Fibroblast of skin of scalp (primary cell): ENCODE data around the gene BORCS6.
A peak's percentile ranks its signal among the peaks of the same experiment; 100 is the strongest.

Experiments used
- DNase-seq: peaks from one replicate; pipeline ENCODE4 v3.0.0-alpha.2; 2013

Gene BORCS6

DNA sequence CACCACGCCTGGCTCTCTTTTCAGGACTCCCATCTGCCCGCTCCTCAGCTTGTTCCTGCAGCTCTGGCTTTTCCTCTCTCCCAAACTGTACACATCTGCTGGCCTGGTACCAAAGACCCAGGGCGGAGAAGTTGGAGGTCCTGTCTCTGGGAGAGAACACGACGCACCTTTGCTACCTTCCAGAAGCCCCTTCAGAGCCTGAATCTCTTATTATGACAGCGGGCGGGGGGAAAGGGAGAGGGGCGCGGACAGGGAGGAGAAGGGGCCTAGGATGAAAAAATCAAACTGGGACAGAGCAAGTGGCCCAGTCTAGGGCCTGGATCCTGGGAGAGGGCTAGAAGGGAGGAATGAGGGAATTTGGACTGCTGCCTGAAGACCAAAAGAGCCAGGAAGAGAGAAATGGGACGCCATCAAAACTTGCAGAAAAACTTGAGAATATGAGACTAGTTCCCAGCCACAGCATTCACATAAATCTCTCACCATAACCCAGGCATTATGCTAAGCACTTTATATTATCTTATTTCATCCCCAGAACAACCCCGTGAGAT, 35.3 kb downstream of the BORCS6 start:
- no peak for DNase-seq

DNA sequence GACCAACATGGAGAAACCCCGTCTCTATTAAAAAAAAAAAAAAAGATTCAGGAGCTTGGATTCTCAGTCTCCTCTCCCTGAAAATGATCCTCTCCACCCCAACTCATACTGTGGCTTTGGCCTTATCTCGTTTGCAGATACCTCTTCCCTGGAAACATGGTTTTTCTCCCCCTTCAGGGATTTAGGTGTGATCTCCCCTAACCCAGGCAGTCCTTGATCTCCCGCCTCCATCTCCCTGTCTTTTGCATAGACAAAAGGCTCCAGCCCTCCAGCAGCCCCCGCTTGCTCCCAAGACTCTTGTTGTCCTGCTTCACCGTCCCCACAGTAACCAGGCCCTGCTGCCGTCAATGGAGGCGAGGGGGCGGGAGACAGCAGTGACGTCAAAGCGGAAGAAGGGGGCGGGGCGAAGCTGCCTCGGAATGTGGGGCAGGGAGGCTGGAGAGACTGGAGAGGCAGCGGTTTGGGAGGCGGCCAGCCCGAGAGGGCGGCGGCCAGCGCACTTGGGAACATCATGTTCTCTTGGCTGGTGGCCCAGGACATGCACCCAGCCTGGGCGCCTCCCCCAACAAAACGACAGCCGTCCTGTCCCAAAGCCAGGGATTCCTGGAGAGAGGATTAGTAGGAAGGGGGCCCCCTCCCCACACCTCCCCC, 35.9 kb downstream of the BORCS6 start:
- DNase-seq, result peak; percentile 99

DNA sequence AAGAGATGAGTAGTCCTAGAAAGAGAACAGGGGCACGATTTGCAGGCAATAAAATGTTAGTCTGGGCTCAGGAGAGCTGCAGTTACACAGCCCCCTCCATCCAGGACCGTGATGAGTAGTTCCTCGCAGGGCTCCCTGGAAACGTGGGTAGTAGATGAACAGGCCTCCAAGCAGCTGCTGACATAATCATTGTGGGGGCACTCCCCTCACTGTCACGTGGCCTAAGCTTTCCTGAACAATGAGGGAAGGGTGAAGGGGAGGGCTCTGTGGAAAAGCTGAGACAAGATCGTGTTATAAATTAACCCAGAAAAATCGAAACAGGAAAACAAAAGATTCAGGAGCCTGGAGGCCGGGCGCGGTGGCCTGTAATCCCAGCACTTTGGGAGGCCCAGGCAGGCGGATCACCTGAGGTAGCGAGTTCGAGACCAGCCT, 36.4 kb downstream of the BORCS6 start:
- DNase-seq, result peak; percentile 95

DNA sequence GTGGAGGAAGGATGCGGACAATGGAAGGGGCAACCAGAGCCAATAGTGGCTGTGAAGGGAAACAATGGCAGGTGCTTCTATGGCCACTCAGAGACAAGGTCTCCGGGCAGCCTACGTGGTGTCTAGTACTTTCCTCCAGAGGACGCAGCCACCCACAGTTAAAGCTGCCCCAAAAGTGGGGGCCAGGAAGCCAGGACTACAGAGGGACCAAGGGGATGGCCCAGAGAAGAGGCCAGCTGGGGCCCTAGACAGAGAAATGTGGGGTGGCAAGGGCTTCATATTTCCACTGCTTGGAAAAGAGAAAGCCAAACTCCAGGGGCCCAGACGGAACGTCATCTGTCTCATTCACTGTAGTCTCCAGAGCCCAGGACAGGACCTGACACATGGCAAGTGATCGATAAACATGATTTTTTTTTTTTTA, 36.9 kb downstream of the BORCS6 start:
- DNase-seq, result no peak

DNA sequence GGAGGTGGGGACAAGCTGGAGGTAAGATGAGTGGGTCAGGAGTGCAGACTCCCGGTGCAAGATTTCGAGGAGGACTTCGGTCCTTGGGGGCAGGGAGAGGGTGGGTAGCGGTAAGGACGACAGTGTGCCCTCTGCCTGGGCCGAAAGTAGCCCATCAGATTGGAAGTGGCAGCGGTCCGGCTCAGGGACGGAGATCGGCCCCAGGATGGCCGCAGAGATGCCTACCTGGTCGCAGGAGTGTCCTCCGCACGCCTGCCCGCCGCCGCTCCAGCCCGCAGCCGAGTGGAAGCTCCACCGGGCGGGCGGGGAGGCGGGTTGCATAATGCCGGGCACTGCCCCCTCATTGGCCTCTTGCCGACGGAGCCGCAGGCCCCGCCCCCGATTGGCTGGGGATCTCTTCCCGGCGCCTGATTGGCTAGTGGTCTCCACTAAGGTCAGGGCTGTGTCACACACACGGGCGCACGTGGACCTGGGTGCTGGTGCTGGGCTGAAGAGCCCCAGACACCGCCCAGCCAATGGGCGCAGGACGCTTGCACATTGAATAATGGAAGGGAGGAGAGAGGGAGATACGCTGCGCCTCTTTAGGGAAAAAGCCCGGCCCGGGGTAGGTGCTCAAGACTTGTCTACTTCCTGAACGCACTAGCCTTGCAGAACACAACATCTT, 37.7 kb downstream of the BORCS6 start, which contains the start of gene PER1:
TSS of gene PER1 (minus strand) at position 293 of the 664 bp plus-strand sequence. CDS start 1,698 bp downstream, outside the sequence.
- peak; percentile 93 for DNase-seq

DNA sequence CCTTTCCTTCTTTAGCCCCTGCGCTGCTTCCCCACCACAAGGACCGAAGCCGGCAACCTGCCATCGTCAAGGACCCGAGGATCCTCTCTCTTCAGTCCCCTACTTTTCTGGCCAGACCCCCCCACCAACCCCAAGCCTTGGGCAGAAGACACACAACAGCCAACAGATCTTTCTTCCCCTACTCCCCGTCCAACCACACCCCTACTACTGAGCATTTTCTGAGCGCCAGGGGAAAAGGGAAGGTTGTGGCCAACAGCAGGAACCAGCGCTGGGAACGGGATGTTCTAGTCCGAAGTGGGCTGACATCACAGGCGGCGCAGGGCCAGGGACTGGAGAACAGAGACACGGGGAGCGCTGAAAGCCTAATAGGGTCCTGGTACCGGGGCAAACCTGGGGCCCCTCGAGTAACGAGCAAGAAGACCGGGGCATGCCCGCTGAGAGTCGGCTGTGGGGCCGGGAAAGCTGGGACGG, 38.3 kb downstream of the BORCS6 start:
- peak; percentile 56 for DNase-seq

DNA sequence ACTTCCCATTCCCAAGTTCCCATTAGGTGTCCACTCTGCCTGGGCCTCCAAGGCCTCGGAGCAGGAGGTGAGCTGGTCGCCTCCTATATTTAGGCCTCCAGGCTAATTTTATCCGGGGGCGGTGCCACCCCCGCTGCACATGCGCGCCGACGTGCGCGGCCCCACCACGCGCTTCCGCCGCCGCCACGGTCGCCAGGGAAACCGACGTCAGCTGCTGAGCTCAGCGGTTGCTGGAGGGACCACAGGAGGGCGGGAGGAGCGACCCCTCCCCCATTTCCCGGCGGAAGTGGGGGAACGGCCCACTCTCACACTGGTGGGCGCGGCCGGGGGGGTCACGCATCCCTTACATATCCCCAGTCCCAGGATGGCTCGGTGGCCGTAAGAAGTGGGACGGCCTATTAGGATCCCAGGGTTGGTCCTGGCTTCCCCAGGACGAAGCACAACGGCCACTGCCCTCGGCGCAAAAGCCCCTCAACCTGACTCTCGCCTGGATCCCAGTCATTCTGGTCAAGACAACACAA, 38.8 kb downstream of the BORCS6 start:
- DNase-seq, result peak; percentile 89

DNA sequence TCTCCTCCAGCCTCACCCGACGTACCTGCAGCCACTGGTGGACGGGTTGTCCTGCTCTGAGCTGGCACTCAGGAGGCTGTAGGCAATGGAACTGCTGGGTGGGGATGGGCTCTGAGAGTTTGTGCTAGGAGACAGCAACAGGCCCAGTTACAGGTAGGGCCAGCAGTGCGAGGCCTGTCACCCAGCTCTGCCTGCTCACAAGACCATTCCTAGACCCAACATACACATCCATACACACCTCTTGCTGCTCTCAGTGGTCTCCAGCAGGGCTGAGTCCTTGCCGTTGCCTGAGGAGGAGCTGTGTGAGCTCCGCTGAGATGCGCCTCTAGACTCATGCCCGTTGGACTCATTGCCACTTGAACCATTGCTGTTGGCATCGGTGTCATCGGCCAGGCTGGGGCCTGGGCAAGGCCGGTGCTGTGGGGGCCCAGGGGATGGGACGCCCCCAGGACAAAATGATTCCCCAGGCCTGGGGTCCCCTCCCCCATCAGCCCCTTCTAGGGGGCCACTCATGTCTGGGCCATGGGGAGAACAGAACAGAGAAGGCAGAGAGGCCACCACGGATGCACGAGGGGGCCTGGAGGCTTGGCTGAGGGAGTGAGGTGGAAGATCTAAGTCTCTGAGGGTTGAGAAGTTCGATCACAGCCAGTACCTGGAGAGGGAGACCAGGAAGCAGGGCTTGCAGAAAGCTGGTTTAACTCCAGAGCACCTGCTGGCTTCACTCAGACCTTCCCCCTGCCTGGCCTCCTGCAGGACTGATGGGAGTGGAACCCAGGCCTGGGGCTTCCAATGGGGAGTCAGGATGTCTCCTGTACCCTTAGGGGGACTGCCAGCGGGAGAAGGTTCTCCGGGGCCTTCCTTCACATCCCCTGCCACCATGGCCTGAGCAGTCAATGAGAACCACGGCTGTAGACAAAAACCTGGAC, 39.5 kb downstream of the BORCS6 start:
- DNase-seq, result no peak

DNA sequence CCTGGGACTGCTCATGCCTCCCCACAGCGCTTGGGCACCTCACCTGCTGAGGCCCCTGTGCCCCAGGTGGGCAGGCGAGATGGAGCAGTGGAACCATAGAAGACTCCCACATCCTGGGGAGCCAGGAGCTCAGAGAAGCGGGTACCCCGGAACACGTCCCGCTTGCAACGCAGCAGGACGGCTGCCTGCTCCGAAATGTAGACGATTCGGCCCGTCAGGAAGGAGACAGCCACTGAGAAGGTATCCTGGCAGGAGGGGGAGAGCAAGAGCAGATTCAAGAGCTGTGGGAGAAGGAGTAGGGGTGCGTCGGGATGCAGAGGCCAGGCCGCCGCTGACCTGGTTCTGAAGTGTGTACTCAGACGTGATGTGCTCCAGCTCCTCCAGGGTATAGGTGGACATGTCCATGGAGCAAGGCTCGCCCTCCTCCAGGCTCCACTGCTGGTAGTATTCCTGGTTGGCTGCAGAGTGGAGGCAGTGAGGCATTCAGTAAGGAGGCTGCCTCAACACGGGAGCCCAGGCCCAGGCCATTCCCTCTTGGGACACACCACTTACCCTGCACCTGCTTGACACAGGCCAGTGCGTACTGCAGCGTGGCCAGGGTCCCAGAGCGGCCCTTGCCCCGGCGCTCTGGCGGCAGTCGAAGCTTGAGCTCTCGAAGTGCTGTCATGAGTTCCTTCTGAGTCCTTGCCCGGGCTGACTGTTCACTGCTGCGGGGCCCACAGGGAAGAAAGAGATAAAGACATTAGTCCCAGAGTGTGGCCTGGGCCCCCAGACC, 40.4 kb downstream of the BORCS6 start:
- DNase-seq, result no peak

DNA sequence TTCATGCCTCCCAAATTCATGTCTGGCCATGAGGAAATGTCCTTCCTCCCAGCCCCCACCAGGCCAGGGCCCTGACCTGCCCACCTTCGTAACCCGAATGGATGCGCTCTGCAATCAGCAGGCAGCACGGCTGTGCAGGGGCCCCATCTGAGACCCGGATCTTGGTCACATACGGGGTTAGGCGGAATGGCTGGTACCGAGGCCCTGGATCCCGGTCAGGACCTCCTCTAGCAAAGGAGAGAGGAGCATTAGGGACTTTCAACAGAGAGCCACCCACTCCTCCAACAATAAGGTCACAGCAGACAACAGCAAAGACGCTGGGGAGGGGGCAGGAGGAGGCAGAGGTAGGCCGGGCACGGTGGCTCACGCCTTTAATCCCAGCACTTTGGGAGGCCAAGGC, 41.4 kb downstream of the BORCS6 start:
- DNase-seq, result no peak

DNA sequence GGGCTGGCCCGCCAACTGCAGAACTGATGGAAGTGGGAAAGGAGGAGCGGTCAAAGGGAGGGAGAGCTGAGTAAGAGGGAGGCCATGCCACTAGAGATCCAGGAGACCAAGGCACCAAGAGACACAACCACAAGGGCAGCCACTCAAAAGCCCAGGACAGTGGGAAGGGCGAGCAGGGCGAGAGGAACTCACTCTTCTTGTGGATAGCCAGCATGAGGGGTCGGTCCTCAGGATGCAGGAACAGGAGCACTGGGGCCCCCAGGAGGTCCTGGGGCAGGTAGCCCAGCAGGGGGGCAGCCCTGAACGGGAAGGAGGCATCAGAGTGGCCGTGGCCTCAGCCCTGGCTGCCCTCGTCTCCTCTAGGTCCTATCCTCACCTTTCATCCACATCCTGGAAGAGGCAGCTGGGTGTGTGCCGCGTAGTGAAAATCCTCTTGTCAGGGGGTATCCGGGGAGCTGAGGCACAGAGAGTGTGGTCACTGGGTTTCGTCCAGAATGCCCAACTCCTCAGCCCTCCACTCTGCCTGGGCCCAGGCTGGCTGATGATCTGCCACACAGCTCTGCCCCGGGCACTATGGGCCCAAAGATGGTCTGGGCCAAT, 42.1 kb downstream of the BORCS6 start:
- DNase-seq, result no peak

DNA sequence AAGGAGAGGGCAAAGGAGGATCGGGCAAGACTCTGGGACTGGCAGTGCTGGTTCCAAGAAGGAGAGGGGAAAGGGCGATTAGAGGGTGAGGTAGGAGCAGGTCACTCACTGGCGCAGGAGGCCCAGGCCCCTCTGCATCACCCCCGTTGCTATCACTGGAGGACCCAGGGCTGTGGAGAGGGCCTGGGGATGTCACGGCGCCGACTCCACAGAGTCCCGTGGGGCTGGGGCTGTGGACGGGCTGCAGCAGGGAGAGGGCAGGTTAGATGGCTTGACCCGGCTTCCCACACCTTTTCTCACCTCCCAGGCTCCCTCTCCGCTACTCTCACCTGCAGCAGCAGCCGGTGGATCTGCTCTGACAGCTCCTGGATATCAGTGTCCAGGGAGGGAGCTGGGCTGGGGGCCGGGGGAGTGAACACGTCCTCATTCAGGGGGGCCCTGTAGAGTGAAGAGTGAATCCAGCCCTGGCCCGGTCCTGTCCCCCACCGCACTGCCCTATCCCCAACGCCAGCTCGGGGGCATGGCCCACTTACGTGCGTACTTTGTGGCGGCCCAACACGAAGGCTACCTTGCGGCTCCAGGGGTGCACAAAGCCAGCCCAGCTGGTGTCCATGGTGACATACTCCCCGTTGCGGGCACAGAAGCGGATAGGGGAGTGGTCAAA, 42.7 kb downstream of the BORCS6 start:
- no peak for DNase-seq

DNA sequence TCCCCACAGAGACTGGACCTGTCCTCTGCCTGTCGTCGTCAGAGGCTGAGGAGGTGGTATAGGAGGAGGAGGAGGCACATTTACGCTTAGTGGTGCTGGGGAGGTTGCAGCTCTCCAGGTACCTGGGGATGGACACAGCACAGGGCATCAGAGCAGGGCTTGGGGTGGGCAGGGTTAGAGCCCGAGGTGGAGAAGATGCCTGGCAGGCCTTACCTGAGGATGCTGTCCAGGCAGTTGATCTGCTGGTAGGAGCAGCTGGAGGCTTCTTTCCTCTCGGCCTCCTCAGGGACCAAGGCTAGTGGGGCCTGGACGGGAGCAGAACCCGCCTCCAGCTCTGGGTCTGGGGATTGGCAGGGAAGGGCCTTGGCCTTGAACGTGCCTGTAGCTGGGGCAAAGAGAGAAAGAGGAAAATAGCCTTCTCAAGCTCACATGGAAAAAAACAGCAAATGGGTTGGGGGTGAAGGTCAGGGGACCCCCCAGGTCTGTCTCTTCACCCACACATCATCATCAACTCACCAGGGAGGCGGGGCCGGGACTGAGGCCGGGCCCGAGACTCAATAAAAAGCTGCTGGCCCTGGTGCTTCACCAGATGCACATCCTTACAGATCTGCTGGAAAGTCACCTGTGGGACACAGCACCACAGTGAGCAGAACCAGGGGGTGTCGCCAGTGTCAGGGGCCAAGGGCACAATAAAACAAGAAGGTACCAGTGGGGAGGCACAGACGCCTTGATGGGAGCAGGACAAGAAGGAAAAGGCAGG, 43.4 kb downstream of the BORCS6 start:
- no peak for DNase-seq

DNA sequence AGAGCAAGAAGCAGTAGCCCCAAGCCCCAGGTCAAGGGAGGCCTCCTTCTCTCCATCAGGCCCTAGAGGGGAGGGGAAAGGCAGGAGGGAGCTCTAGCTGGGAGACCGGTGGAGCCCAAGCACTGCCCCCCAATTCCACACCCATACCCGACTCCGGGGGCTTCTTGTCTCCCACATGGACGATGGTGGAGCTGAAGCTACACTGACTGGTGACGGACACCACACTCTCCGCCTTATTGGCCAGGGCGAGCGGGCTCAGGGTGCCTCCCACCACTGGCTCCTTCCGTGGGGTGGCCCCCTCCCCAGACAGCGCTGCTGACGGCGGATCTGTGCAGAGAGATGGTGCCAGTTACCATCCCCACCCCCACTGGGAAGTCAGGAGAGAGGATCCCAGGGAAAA, 44.2 kb downstream of the BORCS6 start:
- DNase-seq, result no peak

DNA sequence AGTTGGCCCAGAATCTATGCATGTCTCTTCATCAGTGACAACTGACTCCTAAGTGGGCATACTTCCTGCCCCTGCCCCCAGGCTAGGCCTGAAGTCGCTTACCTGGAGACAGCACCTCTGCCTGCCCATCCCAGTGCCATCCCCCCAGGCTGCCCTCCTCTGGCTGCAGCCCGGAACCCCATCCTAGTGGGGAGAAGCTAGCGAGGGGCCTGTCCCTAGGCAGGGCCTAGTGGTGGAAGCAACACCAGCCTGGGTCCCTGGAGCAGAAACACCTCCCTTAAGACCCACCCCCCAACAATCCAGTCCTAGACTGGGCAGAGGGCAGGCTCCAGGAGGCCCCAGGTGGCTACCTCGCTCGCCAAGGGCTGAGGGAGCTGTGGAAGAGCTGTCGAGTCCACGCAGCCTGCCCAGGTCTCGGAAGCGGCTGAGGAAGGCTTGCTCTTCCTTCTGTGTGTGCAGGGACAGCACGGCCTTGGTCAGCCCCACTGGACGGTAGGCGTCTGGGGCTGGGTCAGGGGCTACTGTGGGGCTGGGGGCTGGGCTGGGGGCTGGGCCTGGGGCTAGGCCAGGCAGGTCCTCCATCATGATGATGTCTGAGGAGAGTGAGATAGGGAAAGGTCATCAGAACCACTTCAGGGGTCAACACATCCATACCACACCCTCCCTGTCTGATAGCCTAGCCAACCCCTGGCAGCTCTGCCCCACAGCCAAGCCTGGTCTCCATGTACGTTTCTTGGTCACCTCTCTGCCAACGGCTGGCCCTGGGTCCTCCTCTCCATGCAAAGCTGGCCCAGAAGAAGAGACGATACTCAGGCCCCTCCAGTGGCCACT, 45.4 kb downstream of the BORCS6 start:
- DNase-seq, result no peak

DNA sequence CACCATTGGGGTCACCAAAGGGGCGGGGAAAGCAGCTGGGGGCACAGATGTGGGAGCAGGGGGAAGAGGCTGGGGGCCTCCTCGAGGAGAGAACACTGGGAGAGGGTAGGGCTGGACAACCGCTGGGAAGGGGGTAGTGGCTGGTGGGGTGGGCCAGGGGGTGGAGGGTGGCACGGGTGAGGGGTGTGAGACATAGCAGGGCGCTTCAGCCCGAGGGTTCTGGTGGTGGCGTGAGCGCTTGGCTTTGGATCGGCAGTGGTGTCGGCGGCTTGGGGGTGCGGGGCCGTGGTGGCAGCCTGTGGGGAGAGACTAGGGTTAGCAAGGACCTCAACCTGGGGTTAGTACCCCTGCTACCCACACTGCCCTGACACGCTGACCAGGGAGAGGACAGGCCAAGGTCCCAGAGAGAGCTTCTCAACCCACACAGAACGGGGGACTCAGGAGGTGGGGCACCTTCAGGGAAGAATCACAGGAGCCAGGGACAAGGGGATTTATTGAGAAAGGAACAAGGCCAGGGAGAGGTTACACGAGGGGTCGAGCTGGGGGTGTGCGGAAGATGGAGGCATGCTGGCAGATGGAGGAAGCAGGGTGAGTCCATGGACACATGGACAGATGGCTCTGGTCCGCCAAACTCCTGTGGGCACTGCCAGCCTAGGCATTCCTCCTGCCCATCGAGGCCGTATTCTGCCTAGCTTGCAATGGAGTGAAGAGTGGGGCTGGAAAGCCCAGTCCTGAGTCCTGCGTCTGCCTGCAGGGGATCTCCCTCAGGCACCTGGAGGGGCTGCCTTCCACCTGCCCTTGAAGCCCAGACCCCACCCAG, 46.2 kb downstream of the BORCS6 start:
- no peak for DNase-seq

DNA sequence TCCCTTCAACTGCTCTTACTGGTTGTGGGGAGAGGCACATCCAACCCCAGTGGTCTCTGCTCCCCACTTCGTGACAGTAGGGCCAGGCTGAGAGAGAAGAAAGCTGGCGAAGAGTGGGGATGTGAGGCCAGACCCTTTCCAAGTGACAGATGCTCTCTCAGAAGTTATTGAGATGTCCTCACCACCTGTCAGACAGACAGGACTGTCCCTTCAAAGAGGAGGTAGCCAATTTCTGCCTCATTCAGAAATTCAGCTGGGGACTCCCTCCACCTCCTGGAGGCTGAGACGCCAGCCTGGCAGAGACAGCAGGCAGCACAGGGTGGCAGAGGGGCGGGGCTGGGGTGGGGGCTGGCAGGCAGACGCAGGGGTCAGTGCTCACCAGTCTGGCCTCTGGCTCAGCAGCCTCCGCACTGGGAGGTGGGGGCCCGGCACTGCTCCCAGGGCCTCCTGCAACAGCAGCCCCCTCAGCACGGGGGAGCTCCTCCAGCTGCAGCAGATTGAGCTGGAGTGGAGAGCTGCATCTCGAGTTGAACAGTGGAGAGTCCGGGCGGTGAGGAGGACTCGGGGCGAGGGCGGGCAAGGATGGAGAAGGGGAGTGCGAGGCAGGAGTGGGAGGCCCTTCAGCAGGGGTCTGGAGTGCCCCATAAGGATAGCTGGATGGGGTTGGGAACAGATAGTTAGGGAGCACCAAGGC, 46.9 kb downstream of the BORCS6 start:
- DNase-seq, result no peak
